ENCODE measurements around the gene CTNNA3.
"Not testable (repeated sequence)": the region's sequence is repeated elsewhere in the genome, so short reads cannot be mapped to it uniquely, and the experiment has no call there.

CTNNA3 gene

GRCh38 chr10:67599597-67599996 lies 96.4 kb downstream of the CTNNA3 start:
- DNase-seq = no peak

- no peak for DNase-seq
These were observed 99.4 kb downstream of the CTNNA3 start for GRCh38 chr10:67596641-67597040.

- DNase-seq = no peak
These were observed 108.2 kb downstream of the CTNNA3 start for GRCh38 chr10:67587771-67588170.

GRCh38 chr10:67575532-67575931 lies 120.5 kb downstream of the CTNNA3 start:
- no peak for DNase-seq

GRCh38 chr10:67573484-67573883 lies 122.5 kb downstream of the CTNNA3 start:
- no peak for DNase-seq

GRCh38 chr10:67571503-67571902 lies 124.5 kb downstream of the CTNNA3 start:
- no peak for DNase-seq

GRCh38 chr10:67558311-67558710 lies 137.7 kb downstream of the CTNNA3 start:
- DNase-seq = not testable (repeated sequence)

GRCh38 chr10:67553254-67553653 lies 142.7 kb downstream of the CTNNA3 start:
- no peak for DNase-seq

- DNase-seq = no peak
These were observed 145.1 kb downstream of the CTNNA3 start for GRCh38 chr10:67550838-67551402.

DNA sequence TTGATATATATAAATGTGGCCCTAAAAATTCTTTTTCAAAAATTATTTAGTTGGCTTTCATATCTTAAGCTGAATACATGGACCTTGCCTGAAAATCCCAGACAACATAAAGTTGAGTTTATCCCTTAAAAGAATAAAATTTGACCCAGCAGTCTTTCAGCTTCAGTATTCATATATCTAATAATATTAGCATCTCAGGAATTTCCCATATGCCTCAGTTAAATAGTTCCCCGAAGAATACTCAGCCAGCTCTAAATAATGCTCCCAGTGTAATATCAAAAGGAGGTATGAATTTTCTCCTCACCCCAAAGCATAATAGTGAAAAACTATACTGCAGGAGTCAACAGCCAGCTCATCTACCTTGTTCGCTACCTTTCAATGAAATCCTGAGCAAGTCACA lies 145.9 kb downstream of the CTNNA3 start:
- no peak for DNase-seq

- DNase-seq = no peak
These were observed 146.6 kb downstream of the CTNNA3 start for GRCh38 chr10:67549390-67549789.

GRCh38 chr10:67541411-67541810 lies 154.6 kb downstream of the CTNNA3 start:
- DNase-seq = no peak

GRCh38 chr10:67539312-67539711 lies 156.7 kb downstream of the CTNNA3 start:
- DNase-seq = no peak

GRCh38 chr10:67537906-67538305 lies 158.1 kb downstream of the CTNNA3 start:
- DNase-seq = no peak

DNA sequence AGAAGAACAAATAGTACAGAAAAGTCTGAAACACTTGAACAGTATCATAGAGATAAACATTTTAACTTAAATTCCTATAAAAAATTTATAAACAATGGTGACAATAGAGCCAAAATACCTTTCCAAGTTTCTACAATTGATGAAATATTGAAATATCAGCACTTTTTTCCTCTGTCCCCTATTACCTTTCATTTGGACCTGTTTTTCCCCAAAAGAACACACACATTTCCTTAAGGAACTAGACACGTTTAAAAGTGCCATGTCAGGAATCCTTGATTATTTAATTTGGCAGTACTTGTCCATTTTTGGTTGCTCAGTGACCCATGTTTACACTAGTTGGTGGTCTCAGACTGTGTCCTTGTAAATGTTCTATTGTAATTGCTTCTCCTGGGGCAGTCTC lies 162.6 kb downstream of the CTNNA3 start:
- DNase-seq = no peak

DNA sequence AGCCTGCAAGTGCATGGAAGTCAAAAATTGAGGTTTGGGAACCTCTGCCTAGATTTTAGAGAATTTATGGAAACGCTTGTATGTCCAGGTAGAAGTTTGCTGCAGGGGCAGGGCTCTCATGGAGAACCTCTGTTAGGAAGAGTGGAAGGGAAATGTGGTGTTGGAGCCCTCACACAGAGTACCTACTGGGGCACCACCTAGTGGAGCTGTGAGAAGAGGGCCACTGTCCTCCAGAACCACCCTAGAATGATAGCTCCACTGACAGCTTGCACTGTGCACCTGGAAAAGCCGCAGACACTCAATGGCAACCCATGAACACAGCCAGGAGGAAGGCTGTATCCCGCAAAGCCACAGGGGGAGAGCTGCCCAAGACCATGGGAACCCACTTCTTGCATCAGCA lies 165.0 kb downstream of the CTNNA3 start:
- DNase-seq = not testable (repeated sequence)

GRCh38 chr10:67527351-67527750 lies 168.6 kb downstream of the CTNNA3 start:
- DNase-seq = no peak

GRCh38 chr10:67521546-67521945 lies 174.4 kb downstream of the CTNNA3 start:
- DNase-seq = no peak

GRCh38 chr10:67520924-67521520 lies 175.0 kb downstream of the CTNNA3 start:
- no peak for DNase-seq

GRCh38 chr10:67519434-67519833 lies 176.6 kb downstream of the CTNNA3 start:
- no peak for DNase-seq

GRCh38 chr10:67518756-67519155 lies 177.2 kb downstream of the CTNNA3 start:
- DNase-seq = no peak

DNA sequence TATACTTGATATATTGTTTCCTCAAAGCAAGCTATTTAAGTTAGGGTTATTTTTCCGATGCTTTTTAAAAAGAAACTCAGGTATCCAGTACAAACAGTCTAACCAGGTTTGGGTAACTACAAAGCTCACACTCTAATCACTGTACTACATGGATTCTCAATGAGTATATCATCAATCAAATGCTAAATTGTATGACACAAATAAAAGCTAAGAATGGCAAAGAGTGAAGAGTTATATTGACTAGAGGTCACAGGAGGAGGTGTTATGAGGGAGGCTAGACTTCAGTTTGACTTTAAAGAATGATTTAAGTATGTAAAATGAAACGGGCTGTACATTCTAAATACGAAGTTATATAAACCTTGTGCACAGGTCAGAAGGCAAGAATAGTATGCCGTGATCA lies 178.0 kb downstream of the CTNNA3 start:
- no peak for DNase-seq

GRCh38 chr10:67506757-67507091 lies 189.3 kb downstream of the CTNNA3 start:
- DNase-seq = no peak

GRCh38 chr10:67506083-67506756 lies 189.8 kb downstream of the CTNNA3 start:
- DNase-seq = no peak

All from stimulated activated CD4-positive, alpha-beta T cell treated with anti-CD3 and anti-CD28 coated beads, Interleukin-4, amount 100 ng/mL, for 1 hour (primary cell).